K562 (cell line): ENCODE data around the gene KITLG. TPM values are rescaled to one million over a fixed set of nuclear protein-coding genes. Genes with fewer than 3 reads are reported as not detected.

Experiments
- ATAC-seq: fragments of 200-7000 bp; cut with Tn5 transposase; 3 replicates; pipeline ENCODE4 v1.9.1; 2020; ENCODE audit warnings: moderate library complexity
- BruUV-seq: library from RNA; stranded (reverse); fragments of 400-500 nt; replicated peaks from 2 replicates; lab custom pipeline; 2021; lab: Mats Ljungman, UMichigan
- CTCF ChIA-PET: fragments of 300-600 bp; formaldehyde crosslinking; extraction: SDS; loops from one replicate; lab custom pipeline; 2021; ENCODE audit warnings: low intra/inter-chr PET ratio; lab: Yijun Ruan, JAX
- POLR2A ChIA-PET: fragments of 300-600, 350-650 bp; sonication (Branson Sonifier 250); formaldehyde crosslinking; extraction: SDS; loops from one replicate; lab custom pipeline; 2021; ENCODE audit warnings: antibody characterized with exemption, inconsistent platforms; lab: Yijun Ruan, JAX
- DNase-seq, 4 experiments: peaks; one replicate each; pipeline versions ENCODE4 v3.0.0 to v3.0.0-alpha.2; 2011 to 2018; ENCODE audit warnings: low spot score in 3 of 4, mixed read lengths in 3 of 4; ENCODE audit errors: extremely low read depth in 1 of 4
- FAIRE-seq: peaks from 2 replicates; lab custom pipeline; 2011; peaks lifted over from hg19 to GRCh38; lab: Jason Lieb, UNC
- H2AFZ ChIP-seq: 2 replicates; pipeline ENCODE4 v1.6.0; 2011; ENCODE audit warnings: low read depth, low read length, control low read depth, inconsistent platforms
- H3K27ac ChIP-seq: fragments of 200-600 bp; 3 replicates; pipeline ENCODE4 v1.8.0; 2011; ENCODE audit warnings: low read depth, mild to moderate bottlenecking, control low read depth, inconsistent platforms, low read length, moderate library complexity, mixed read lengths; ENCODE audit errors: extremely low read depth
- H3K27me3 ChIP-seq, 2 experiments: fragments of 300-600 bp in 1 of 2; 2 replicates in 1 of 2; 3 replicates in 1 of 2; pipeline versions ENCODE4 v1.6.0 to v1.8.0; 2011; ENCODE audit warnings: inconsistent platforms in 2 of 2, low read length in 2 of 2, mild to moderate bottlenecking in 1 of 2, mixed read lengths in 1 of 2, moderate library complexity in 1 of 2; ENCODE audit not compliant: control insufficient read depth in 2 of 2, insufficient read depth in 2 of 2
- H3K36me3 ChIP-seq: fragments of 300-600 bp; 3 replicates; pipeline ENCODE4 v1.8.0; 2011; ENCODE audit warnings: mild to moderate bottlenecking, low read length, inconsistent platforms; ENCODE audit not compliant: control insufficient read depth, insufficient read depth
- H3K4me1 ChIP-seq, 2 experiments: fragments of 200-600 bp in 1 of 2; replicated peaks in 1 of 2; 2 replicates in 1 of 2; 3 replicates in 1 of 2; pipeline versions ENCODE4 v1.5.1 to v1.8.0; 2011; ENCODE audit warnings: inconsistent platforms in 2 of 2, low read length in 2 of 2, mild to moderate bottlenecking in 1 of 2, mixed read lengths in 1 of 2, moderate library complexity in 1 of 2; ENCODE audit not compliant: control insufficient read depth in 2 of 2, insufficient read depth in 2 of 2
- H3K4me2 ChIP-seq: 2 replicates; pipeline ENCODE4 v1.6.1; 2011; ENCODE audit warnings: low read length, control low read depth, inconsistent platforms, mixed read lengths; ENCODE audit not compliant: insufficient read depth
- H3K4me3 ChIP-seq: fragments of 200-600 bp; sonication (generic), shearing (Covaris generic); 2 replicates; pipeline ENCODE4 v1.5.1; 2016; ENCODE audit warnings: control low read depth, inconsistent platforms
- H3K79me2 ChIP-seq: fragments of 200-600 bp; 3 replicates; pipeline ENCODE4 v1.8.0; 2011; ENCODE audit warnings: low read length, inconsistent platforms; ENCODE audit not compliant: control insufficient read depth, insufficient read depth
- H3K9ac ChIP-seq, 2 experiments: 2 replicates each; pipeline versions ENCODE4 v1.6.0 to v1.6.1; 2011; ENCODE audit warnings: low read depth in 2 of 2, low read length in 2 of 2, control low read depth in 1 of 2, inconsistent platforms in 1 of 2, mild to moderate bottlenecking in 1 of 2, mixed read lengths in 1 of 2; ENCODE audit not compliant: insufficient read depth in 1 of 2
- H3K9me1 ChIP-seq: one replicate; pipeline ENCODE4 v1.6.0; 2011; ENCODE audit warnings: inconsistent platforms, mild to moderate bottlenecking, low read length, moderate library complexity; ENCODE audit not compliant: control insufficient read depth, insufficient read depth
- H3K9me3 ChIP-seq: replicated peaks from 2 replicates; pipeline ENCODE4 v1.5.1; 2011; ENCODE audit warnings: low read depth, low read length, inconsistent platforms; ENCODE audit not compliant: control insufficient read depth, insufficient read depth
- H4K20me1 ChIP-seq: replicated peaks from 2 replicates; pipeline ENCODE4 v1.6.1; 2011; ENCODE audit warnings: low read length, inconsistent platforms, mixed read lengths; ENCODE audit not compliant: control insufficient read depth, insufficient read depth
- PREB ChIP-seq: sonication (generic); formaldehyde crosslinking; IDR thresholded peaks from 2 replicates; pipeline ENCODE4 v1.8.1; 2023; ENCODE audit warnings: mild to moderate bottlenecking, missing genetic modification reagents
- SFPQ ChIP-seq: fragments of 200-400 bp; formaldehyde crosslinking; IDR thresholded peaks from 2 replicates; pipeline ENCODE4 v1.6.1; 2017; ENCODE audit warnings: mild to moderate bottlenecking, low read depth, low read length, moderate library complexity
- TRIM28 ChIP-seq: fragments of 450-650 bp; IDR thresholded peaks from 2 replicates; pipeline ENCODE4 v1.6.1; 2017
- ZNF431 ChIP-seq: sonication (generic); formaldehyde crosslinking; IDR thresholded peaks from 2 replicates; pipeline ENCODE4 v1.8.0; 2022; ENCODE audit warnings: mild to moderate bottlenecking, missing genetic modification reagents
- in situ Hi-C: fragments of 300-500 bp; cut with MboI; formaldehyde crosslinking; loops from 4 replicates; pipeline ENCODE4 v1.15.0; 2018; ENCODE audit warnings: inconsistent platforms, mixed read lengths
- intact Hi-C: fragments of 100-400 bp; cut with micrococcal nuclease; formaldehyde crosslinking; loops from 2 replicates; pipeline ENCODE4 v1.14.2; 2022
- polyA plus RNA-seq, 8 experiments: library from polyadenylated mRNA; depleted of rRNA in 4 of 8; stranded (reverse) in 5 of 8; unstranded in 3 of 8; fragments of >200 nt; fragmentation: Nextera tagmentation in 2 of 8; fragmentation: Illumina TruSeq in 1 of 8; extraction: Ambion mirVana in 2 of 8; extraction: Trizol in 1 of 8; gene quantifications; 2 replicates each; pipeline versions ENCODE4 v1.2.1 to v1.2.3, GENCODE V29; 2011 to 2014; ENCODE audit warnings: inconsistent platforms in 1 of 8, missing spikeins in 1 of 8
- total RNA-seq, 7 experiments: library from RNA; depleted of rRNA in 6 of 7; stranded (reverse); fragments of >200 nt in 6 of 7; fragmentation: Illumina TruSeq in 2 of 7; extraction: Trizol in 2 of 7; gene quantifications; 2 replicates each; pipeline versions ENCODE4 v1.2.1 to v1.2.3, GENCODE V29; 2011 to 2021; ENCODE audit warnings: low replicate concordance in 1 of 7
- TF ChIP-seq, protein P1 (sequence below): fragments of 250-450 bp; sonication (Bioruptor Pico); IDR thresholded peaks from 2 replicates; pipeline ENCODE4 v1.4.0; 2020; ENCODE audit warnings: mild to moderate bottlenecking, moderate library complexity

The KITLG gene
- total and polyA plus RNA-seq, 9 of the 15 experiments (the other 6 are each of a cell fraction or from before 2014, with no cell fraction given): 0.04 to 0.09 (median 0.04) TPM; not detected in 6

DNA sequence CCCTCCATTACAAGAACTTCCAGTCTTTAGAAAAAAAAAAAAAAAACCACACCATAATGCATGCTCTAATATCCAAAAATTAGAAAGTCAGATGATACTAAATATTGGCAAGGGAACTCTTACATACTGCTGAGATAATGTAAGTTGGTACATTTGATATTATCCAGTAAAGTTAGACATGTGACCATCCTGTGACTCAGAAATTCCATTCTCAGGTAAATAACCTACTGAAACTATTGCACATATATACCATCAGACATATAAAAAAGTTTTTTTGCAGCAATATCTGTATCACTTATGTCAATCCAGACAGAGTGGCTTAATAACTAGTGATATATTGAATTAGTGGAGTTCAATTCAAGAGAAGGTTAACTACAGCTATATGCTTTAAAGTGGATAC, 63.5 kb downstream of the KITLG start:
- CTCF ChIA-PET: no interaction called here
- Histone ChIP-seq H3K79me2 (no peaks in the 10 kb centered on the region), H3K36me3 (no peaks in the 10 kb centered on the region), H2AFZ (no peak overlapping the region), H3K4me2 (no peak overlapping the region), H3K27me3 (no peaks in the 10 kb centered on the region), H3K9me3 (no peaks in the 10 kb centered on the region), H3K4me3 (no peak overlapping the region), H4K20me1 (no peaks in the 10 kb centered on the region)
- DNase-seq (no peak), ATAC-seq (no peak), FAIRE-seq (no peak)
- intact Hi-C loops (no loop called here), in situ Hi-C loops (no loop called here)
- no TSS peak for BruUV-seq
- POLR2A ChIA-PET: no interaction called here
- TF ChIP-seq SFPQ (no peak), PREB (CRISPR knock-in tag) (no peak), TRIM28 (no peak), ZNF431 (no peak)
- TF ChIP-seq, protein P1, sequence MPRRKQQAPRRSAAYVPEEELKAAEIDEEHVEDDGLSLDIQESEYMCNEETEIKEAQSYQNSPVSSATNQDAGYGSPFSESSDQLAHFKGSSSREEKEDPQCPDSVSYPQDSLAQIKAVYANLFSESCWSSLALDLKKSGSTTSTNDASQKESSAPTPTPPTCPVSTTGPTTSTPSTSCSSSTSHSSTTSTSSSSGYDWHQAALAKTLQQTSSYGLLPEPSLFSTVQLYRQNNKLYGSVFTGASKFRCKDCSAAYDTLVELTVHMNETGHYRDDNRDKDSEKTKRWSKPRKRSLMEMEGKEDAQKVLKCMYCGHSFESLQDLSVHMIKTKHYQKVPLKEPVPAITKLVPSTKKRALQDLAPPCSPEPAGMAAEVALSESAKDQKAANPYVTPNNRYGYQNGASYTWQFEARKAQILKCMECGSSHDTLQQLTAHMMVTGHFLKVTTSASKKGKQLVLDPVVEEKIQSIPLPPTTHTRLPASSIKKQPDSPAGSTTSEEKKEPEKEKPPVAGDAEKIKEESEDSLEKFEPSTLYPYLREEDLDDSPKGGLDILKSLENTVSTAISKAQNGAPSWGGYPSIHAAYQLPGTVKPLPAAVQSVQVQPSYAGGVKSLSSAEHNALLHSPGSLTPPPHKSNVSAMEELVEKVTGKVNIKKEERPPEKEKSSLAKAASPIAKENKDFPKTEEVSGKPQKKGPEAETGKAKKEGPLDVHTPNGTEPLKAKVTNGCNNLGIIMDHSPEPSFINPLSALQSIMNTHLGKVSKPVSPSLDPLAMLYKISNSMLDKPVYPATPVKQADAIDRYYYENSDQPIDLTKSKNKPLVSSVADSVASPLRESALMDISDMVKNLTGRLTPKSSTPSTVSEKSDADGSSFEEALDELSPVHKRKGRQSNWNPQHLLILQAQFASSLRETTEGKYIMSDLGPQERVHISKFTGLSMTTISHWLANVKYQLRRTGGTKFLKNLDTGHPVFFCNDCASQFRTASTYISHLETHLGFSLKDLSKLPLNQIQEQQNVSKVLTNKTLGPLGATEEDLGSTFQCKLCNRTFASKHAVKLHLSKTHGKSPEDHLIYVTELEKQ (CRISPR knock-in tag): no peak
- TF ChIP-seq, all 486 proteins: peak for 0
- H3K9me1 ChIP-seq: no peaks in the 10 kb centered on the region
- no peak overlapping the region for H3K27ac ChIP-seq
- H3K4me1 ChIP-seq: no peaks in the 10 kb centered on the region
- no peak overlapping the region for H3K9ac ChIP-seq
